WTC11 (cell line): Measurements from ENCODE around the gene FLT3LG. TPM values are rescaled to one million over a fixed set of nuclear protein-coding genes. Genes with fewer than 3 reads are reported as not detected.
A peak's percentile ranks its signal among the peaks of the same experiment; 100 is the strongest.

ENCODE experiments used
- ATAC-seq: fragments of 200-7000 bp; cut with Tn5 transposase; 2 replicates; pipeline ENCODE4 v1.10.0; 2021; ENCODE audit warnings: mild to moderate bottlenecking, moderate library complexity
- CTCF ChIA-PET: fragments of 300-600 bp; sonication (Branson Sonifier 250); formaldehyde crosslinking; loops from one replicate; lab custom pipeline; 2021; ENCODE audit warnings: antibody characterized with exemption; lab: Charles Lee
- POLR2A ChIA-PET: fragments of 350-600 bp; sonication (Branson Sonifier 250); formaldehyde crosslinking; loops from one replicate; lab custom pipeline; 2021; ENCODE audit warnings: antibody characterized with exemption; lab: Charles Lee
- DNase-seq: peaks from one replicate; pipeline ENCODE4 v3.0.0; 2021; ENCODE audit warnings: low spot score
- H3K27ac Mint-ChIP-seq: 2 replicates; pipeline ENCODE4 v1.8.0; 2021; ENCODE audit warnings: mixed read lengths
- H3K27me3 Mint-ChIP-seq: 2 replicates; pipeline ENCODE4 v1.8.0; 2021; ENCODE audit warnings: low read depth, mild to moderate bottlenecking, moderate library complexity, mixed read lengths
- H3K36me3 Mint-ChIP-seq: 2 replicates; pipeline ENCODE4 v1.8.0; 2021; ENCODE audit warnings: mixed read lengths
- H3K4me1 Mint-ChIP-seq: 2 replicates; pipeline ENCODE4 v1.8.0; 2022; ENCODE audit warnings: mixed read lengths
- H3K4me3 Mint-ChIP-seq: 2 replicates; pipeline ENCODE4 v1.8.0; 2021; ENCODE audit warnings: mild to moderate bottlenecking, moderate library complexity, mixed read lengths
- H3K9me3 Mint-ChIP-seq: 2 replicates; pipeline ENCODE4 v1.8.0; 2021; ENCODE audit warnings: mixed read lengths
- FOXJ3 ChIP-seq: sonication (generic); formaldehyde crosslinking; IDR thresholded peaks from 2 replicates; pipeline ENCODE4 v1.9.0; 2021; ENCODE audit warnings: missing genetic modification reagents, mild to moderate bottlenecking, borderline replicate concordance
- IRF2 ChIP-seq: sonication (generic); formaldehyde crosslinking; IDR thresholded peaks from 2 replicates; pipeline ENCODE4 v1.8.0; 2022; ENCODE audit warnings: low read depth, missing genetic modification reagents, borderline replicate concordance
- MXD4 ChIP-seq: fragments of 250-450 bp; sonication (Bioruptor Pico); IDR thresholded peaks from 2 replicates; pipeline ENCODE4 v1.8.0; 2021; ENCODE audit warnings: mild to moderate bottlenecking, moderate library complexity, borderline replicate concordance
- NFYB ChIP-seq: sonication (generic); formaldehyde crosslinking; conservative IDR thresholded peaks from 2 replicates; pipeline ENCODE4 v1.8.0; 2022; ENCODE audit warnings: low read depth, missing genetic modification reagents
- RORB ChIP-seq: fragments of 250-450 bp; sonication (Bioruptor Pico); IDR thresholded peaks from 2 replicates; pipeline ENCODE4 v1.9.0; 2021; ENCODE audit warnings: mild to moderate bottlenecking
- SP1 ChIP-seq: sonication (generic); formaldehyde crosslinking; conservative IDR thresholded peaks from 2 replicates; pipeline ENCODE4 v1.8.1; 2022; ENCODE audit warnings: missing genetic modification reagents
- microRNA-seq: library from miRNA; unstranded; fragments of <30 nt; microRNA quantifications from one replicate; pipeline ENCODE4 v1.2.0, GENCODE V29; 2022; ENCODE audit warnings: borderline number of aligned reads
- total RNA-seq: library from RNA; stranded (reverse); gene quantifications from 3 replicates; pipeline ENCODE4 v1.2.3, GENCODE V29; 2021
- TF ChIP-seq, protein P1 (sequence below): sonication (generic); formaldehyde crosslinking; IDR thresholded peaks from 2 replicates; pipeline ENCODE4 v1.8.1; 2023; ENCODE audit warnings: mild to moderate bottlenecking, missing genetic modification reagents
- TF ChIP-seq, protein P2 (sequence below): sonication (generic); formaldehyde crosslinking; IDR thresholded peaks from 2 replicates; pipeline ENCODE4 v1.8.0; 2022; ENCODE audit warnings: mild to moderate bottlenecking, missing genetic modification reagents

FLT3LG gene
- total RNA-seq, 1 experiment from 2014 or later, result 2.9 TPM

DNA sequence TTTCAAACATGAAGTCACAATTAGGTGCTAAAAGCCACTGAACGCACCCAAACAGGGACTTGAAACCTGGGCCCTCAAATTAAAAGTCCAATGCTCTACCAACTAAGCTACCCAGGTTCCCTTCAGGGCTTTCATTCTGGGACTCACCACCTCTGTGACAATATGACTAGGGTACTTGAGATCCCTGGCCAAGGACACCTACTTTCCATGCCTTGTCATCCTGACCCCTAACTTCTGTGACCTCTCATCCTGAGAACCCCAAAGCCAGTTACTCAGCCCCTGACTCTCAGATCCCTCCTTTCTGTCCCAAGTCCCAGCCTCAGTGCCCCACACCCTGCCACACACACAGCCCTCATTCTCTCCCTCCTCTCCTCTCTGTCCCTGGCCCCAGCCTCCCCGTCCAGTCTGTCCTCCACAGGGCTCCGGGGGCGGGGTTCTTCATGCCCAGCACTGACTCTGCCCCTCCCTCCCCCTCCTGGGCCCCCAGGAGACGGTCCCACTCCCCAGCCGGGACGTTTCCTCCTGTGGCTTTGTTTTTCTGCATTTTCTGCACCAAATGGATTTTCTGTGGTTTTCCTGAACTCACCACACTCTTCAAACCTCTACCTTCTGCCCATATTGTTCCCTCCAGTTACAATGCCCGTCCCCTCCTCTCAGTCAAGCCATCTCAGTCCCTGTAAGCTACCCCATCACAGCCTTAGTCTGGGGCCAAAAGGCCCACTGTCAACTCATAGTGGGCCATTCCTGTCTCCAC lies 60.8 kb downstream of the FLT3LG start:
- DNase-seq (no peak), ATAC-seq (no peak)
- H3K4me3 Mint-ChIP-seq, result peak overlapping the region; percentile 71
- H3K4me1 Mint-ChIP-seq, result peaks cover 17% of the 10 kb centered on the region
- no peaks in the 10 kb centered on the region for H3K9me3 Mint-ChIP-seq
- TF ChIP-seq MXD4 (no peak), FOXJ3 (no peak), NFYB (CRISPR knock-in tag) (no peak), IRF2 (CRISPR knock-in tag) (no peak), RORB (no peak), SP1 (no peak)
- TF ChIP-seq, protein P1, sequence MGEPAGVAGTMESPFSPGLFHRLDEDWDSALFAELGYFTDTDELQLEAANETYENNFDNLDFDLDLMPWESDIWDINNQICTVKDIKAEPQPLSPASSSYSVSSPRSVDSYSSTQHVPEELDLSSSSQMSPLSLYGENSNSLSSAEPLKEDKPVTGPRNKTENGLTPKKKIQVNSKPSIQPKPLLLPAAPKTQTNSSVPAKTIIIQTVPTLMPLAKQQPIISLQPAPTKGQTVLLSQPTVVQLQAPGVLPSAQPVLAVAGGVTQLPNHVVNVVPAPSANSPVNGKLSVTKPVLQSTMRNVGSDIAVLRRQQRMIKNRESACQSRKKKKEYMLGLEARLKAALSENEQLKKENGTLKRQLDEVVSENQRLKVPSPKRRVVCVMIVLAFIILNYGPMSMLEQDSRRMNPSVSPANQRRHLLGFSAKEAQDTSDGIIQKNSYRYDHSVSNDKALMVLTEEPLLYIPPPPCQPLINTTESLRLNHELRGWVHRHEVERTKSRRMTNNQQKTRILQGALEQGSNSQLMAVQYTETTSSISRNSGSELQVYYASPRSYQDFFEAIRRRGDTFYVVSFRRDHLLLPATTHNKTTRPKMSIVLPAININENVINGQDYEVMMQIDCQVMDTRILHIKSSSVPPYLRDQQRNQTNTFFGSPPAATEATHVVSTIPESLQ (CRISPR knock-in tag), result no peak
- TF ChIP-seq, protein P2, sequence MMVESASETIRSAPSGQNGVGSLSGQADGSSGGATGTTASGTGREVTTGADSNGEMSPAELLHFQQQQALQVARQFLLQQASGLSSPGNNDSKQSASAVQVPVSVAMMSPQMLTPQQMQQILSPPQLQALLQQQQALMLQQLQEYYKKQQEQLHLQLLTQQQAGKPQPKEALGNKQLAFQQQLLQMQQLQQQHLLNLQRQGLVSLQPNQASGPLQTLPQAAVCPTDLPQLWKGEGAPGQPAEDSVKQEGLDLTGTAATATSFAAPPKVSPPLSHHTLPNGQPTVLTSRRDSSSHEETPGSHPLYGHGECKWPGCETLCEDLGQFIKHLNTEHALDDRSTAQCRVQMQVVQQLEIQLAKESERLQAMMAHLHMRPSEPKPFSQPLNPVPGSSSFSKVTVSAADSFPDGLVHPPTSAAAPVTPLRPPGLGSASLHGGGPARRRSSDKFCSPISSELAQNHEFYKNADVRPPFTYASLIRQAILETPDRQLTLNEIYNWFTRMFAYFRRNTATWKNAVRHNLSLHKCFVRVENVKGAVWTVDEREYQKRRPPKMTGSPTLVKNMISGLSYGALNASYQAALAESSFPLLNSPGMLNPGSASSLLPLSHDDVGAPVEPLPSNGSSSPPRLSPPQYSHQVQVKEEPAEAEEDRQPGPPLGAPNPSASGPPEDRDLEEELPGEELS (CRISPR knock-in tag), result no peak
- peaks cover 3% of the 10 kb centered on the region; the same call in 1 of the 2 replicates for H3K36me3 Mint-ChIP-seq
- H3K27ac Mint-ChIP-seq, result no peak overlapping the region
- POLR2A ChIA-PET, result interaction anchor here (0.6 to 1.8 kb wide), 2 partner anchors 22 to 63 kb away, joined by 3 to 4 read pairs; partner anchors contain the start of gene FCGRT
- H3K27me3 Mint-ChIP-seq, result peaks cover 16% of the 10 kb centered on the region
- CTCF ChIA-PET, result interaction anchor here (0.5 to 4.5 kb wide), 20 partner anchors 9 to 211 kb away, joined by 3 to 62 read pairs (median 4); partner anchors contain the start of genes FLT3LG, NOSIP and RRAS

Small RNAs within 50 kb of the gene (microRNA-seq; reads per million reads assigned to microRNA genes)
- 16.4 reads per million, percentile 37 among the genes with 10 or more reads in this experiment for gene MIR150

Other genes starting within 250 kb of the FLT3LG start
- 1.5 to 2.2 TPM (median 2.1 TPM) in 3 replicates for gene SLC6A16, start 149.0 kb upstream of the FLT3LG start, total RNA-seq
- 0.27 to 1.6 TPM (median 1.2 TPM) in 3 replicates for gene CD37, start 138.8 kb upstream of the FLT3LG start, total RNA-seq
- gene TEAD2, start 111.8 kb upstream of the FLT3LG start, total RNA-seq, result 104 to 106 TPM (median 104 TPM) in 3 replicates
- gene DKKL1, start 110.3 kb upstream of the FLT3LG start, total RNA-seq, result 2.4 to 3.0 TPM (median 2.9 TPM) in 3 replicates
- 0.14 to 0.42 TPM in 2 of 3 replicates, not detected in the other for gene KASH5, start 86.0 kb upstream of the FLT3LG start, total RNA-seq
- 1.0 to 1.7 TPM (median 1.5 TPM) in 3 replicates for gene PTH2, start 50.8 kb upstream of the FLT3LG start, total RNA-seq
- gene GFY, start 48.8 kb upstream of the FLT3LG start, total RNA-seq, result 0.85 to 1.4 TPM (median 0.87 TPM) in 3 replicates
- gene SLC17A7, start 32.7 kb upstream of the FLT3LG start, total RNA-seq, result 1.6 to 2.8 TPM (median 2.1 TPM) in 3 replicates
- 153 to 170 TPM (median 156 TPM) in 3 replicates for gene PIH1D1, start 22.4 kb upstream of the FLT3LG start, total RNA-seq
- gene ALDH16A1, start 21.0 kb upstream of the FLT3LG start, total RNA-seq, result 44.3 to 53.6 TPM (median 52.6 TPM) in 3 replicates
- 3,861 to 4,362 TPM (median 4,362 TPM) in 3 replicates for gene RPL13A, start 13.4 kb downstream of the FLT3LG start, total RNA-seq
- 2,299 to 2,683 TPM (median 2,679 TPM) in 3 replicates for gene RPS11, start 22.2 kb downstream of the FLT3LG start, total RNA-seq
- gene FCGRT, start 38.4 kb downstream of the FLT3LG start, total RNA-seq, result 53.8 to 69.9 TPM (median 61.2 TPM) in 3 replicates
- gene RCN3, start 53.8 kb downstream of the FLT3LG start, total RNA-seq, result 14.3 to 20.6 TPM (median 20.3 TPM) in 3 replicates
- 82.3 to 97.9 TPM (median 87.6 TPM) in 3 replicates for gene NOSIP, start 106.3 kb downstream of the FLT3LG start, total RNA-seq
- gene PRRG2, start 107.1 kb downstream of the FLT3LG start, total RNA-seq, result 5.9 to 7.0 TPM (median 6.9 TPM) in 3 replicates
- 78.6 to 86.1 TPM (median 83.3 TPM) in 3 replicates for gene PRR12, start 117.0 kb downstream of the FLT3LG start, total RNA-seq
- gene RRAS, start 165.9 kb downstream of the FLT3LG start, total RNA-seq, result 11.4 to 17.9 TPM (median 15.7 TPM) in 3 replicates
- 103 to 109 TPM (median 105 TPM) in 3 replicates for gene SCAF1, start 168.0 kb downstream of the FLT3LG start, total RNA-seq
- 149 to 165 TPM (median 154 TPM) in 3 replicates for gene IRF3, start 191.6 kb downstream of the FLT3LG start, total RNA-seq
- 139 to 146 TPM (median 140 TPM) in 3 replicates for gene BCL2L12, start 191.7 kb downstream of the FLT3LG start, total RNA-seq
- 500 to 527 TPM (median 518 TPM) in 3 replicates for gene PRMT1, start 203.1 kb downstream of the FLT3LG start, total RNA-seq
- 5.9 to 6.7 TPM (median 6.2 TPM) in 3 replicates for gene ADM5, start 215.4 kb downstream of the FLT3LG start, total RNA-seq
- 74.6 to 89.5 TPM (median 85.4 TPM) in 3 replicates for gene CPT1C, start 216.9 kb downstream of the FLT3LG start, total RNA-seq